Neural progenitor cell (in vitro differentiated cells): ENCODE results near the gene GCSH. TPM values are rescaled to one million over a fixed set of nuclear protein-coding genes. Genes with fewer than 3 reads are reported as not detected.
A peak's percentile ranks its signal among the peaks of the same experiment; 100 is the strongest.

Experiments
- DNase-seq: peaks from one replicate; pipeline ENCODE4 v3.0.0-alpha.2; 2016; ENCODE audit warnings: low spot score
- H2AFZ ChIP-seq: fragments of 200-600 bp; sonication (generic); replicated peaks from 2 replicates; pipeline ENCODE4 v1.6.1; 2016; ENCODE audit warnings: antibody characterized with exemption
- H3F3A ChIP-seq: fragments of 200-600 bp; sonication (generic); 2 replicates; pipeline ENCODE4 v1.6.1; 2016; ENCODE audit warnings: antibody characterized with exemption, low read depth
- H3K27ac ChIP-seq: fragments of 200-600 bp; sonication (generic); 2 replicates; pipeline ENCODE4 v1.5.1; 2016; ENCODE audit warnings: mild to moderate bottlenecking
- H3K27me3 ChIP-seq: fragments of 200-600 bp; sonication (generic); 2 replicates; pipeline ENCODE4 v1.6.1; 2016; ENCODE audit warnings: mild to moderate bottlenecking, moderate library complexity
- H3K36me3 ChIP-seq: fragments of 200-600 bp; sonication (generic); 2 replicates; pipeline ENCODE4 v1.5.1; 2016
- H3K4me1 ChIP-seq: fragments of 200-600 bp; sonication (generic); 2 replicates; pipeline ENCODE4 v1.6.1; 2016; ENCODE audit warnings: mixed run types
- H3K4me2 ChIP-seq: fragments of 200-600 bp; sonication (generic); 2 replicates; pipeline ENCODE4 v1.6.1; 2016
- H3K4me3 ChIP-seq: fragments of 200-600 bp; sonication (generic); 2 replicates; pipeline ENCODE4 v1.5.1; 2016
- H3K79me2 ChIP-seq: fragments of 200-600 bp; sonication (generic); 2 replicates; pipeline ENCODE4 v1.6.1; 2016; ENCODE audit warnings: low read depth
- H3K9ac ChIP-seq: fragments of 200-600 bp; sonication (generic); 2 replicates; pipeline ENCODE4 v1.6.1; 2016
- H3K9me3 ChIP-seq: fragments of 200-600 bp; sonication (generic); 2 replicates; pipeline ENCODE4 v1.5.1; 2016; ENCODE audit warnings: low read depth
- H4K20me1 ChIP-seq: fragments of 200-600 bp; sonication (generic); 2 replicates; pipeline ENCODE4 v1.6.1; 2016; ENCODE audit warnings: low read depth
- H3K27ac Mint-ChIP-seq: 3 replicates; pipeline ENCODE4 v1.8.0; 2021; ENCODE audit warnings: mixed read lengths
- H3K27me3 Mint-ChIP-seq: 2 replicates; pipeline ENCODE4 v1.8.0; 2022; ENCODE audit warnings: low read depth, mild to moderate bottlenecking, inconsistent platforms, moderate library complexity, mixed read lengths; ENCODE audit not compliant: insufficient read depth
- H3K36me3 Mint-ChIP-seq: 3 replicates; pipeline ENCODE4 v1.8.0; 2021; ENCODE audit warnings: mixed read lengths
- H3K4me1 Mint-ChIP-seq: 3 replicates; pipeline ENCODE4 v1.8.0; 2021; ENCODE audit warnings: mixed read lengths
- H3K4me3 Mint-ChIP-seq: 3 replicates; pipeline ENCODE4 v1.8.0; 2021; ENCODE audit warnings: mild to moderate bottlenecking, moderate library complexity, mixed read lengths
- H3K9me3 Mint-ChIP-seq: 3 replicates; pipeline ENCODE4 v1.8.0; 2020; ENCODE audit warnings: mixed read lengths
- CTCF ChIP-seq: fragments of 200-600 bp; sonication (generic); IDR thresholded peaks from 2 replicates; pipeline ENCODE4 v1.5.1; 2017; ENCODE audit warnings: antibody characterized with exemption, mild to moderate bottlenecking
- EZH2 ChIP-seq: fragments of 200-600 bp; sonication (generic); IDR thresholded peaks from 2 replicates; pipeline ENCODE4 v1.6.1; 2017; ENCODE audit warnings: antibody characterized with exemption, mild to moderate bottlenecking, moderate library complexity
- EZH2phosphoT487 ChIP-seq: fragments of 200-600 bp; sonication (generic); IDR thresholded peaks from 2 replicates; pipeline ENCODE4 v1.6.1; 2017; ENCODE audit warnings: antibody characterized with exemption
- total RNA-seq: library from RNA; depleted of rRNA; stranded (reverse); fragments of >200 nt; gene quantifications from 2 replicates; pipeline ENCODE4 v1.2.3, GENCODE V29; 2015; ENCODE audit warnings: low replicate concordance

Gene GCSH
- total RNA-seq, 1 donor from 2014 or later = 235 TPM

GRCh38 chr16:81127051-81127450 lies 30.9 kb upstream of the GCSH start:
- H3K4me1 Mint-ChIP-seq = no peaks in the 10 kb centered on the region
- Histone ChIP-seq H3K4me1 (no peaks in the 10 kb centered on the region), H3F3A (no peaks in the 10 kb centered on the region), H3K27ac (no peak overlapping the region), H3K27me3 (no peaks in the 10 kb centered on the region), H2AFZ (no peak overlapping the region), H3K79me2 (no peaks in the 10 kb centered on the region), H4K20me1 (no peaks in the 10 kb centered on the region), H3K36me3 (no peaks in the 10 kb centered on the region), H3K4me2 (no peak overlapping the region), H3K4me3 (no peak overlapping the region), H3K9ac (no peak overlapping the region), H3K9me3 (no peaks in the 10 kb centered on the region)
- no peak for DNase-seq
- peaks cover 3% of the 10 kb centered on the region for H3K27me3 Mint-ChIP-seq
- no peak overlapping the region for H3K4me3 Mint-ChIP-seq
- no peak for TF ChIP-seq EZH2phosphoT487
- TF ChIP-seq EZH2 = no peak
- TF ChIP-seq CTCF = no peak
- no peaks in the 10 kb centered on the region for H3K9me3 Mint-ChIP-seq
- H3K27ac Mint-ChIP-seq = no peak overlapping the region
- H3K36me3 Mint-ChIP-seq = no peaks in the 10 kb centered on the region

GRCh38 chr16:81123092-81123852 lies 27.1 kb upstream of the GCSH start:
- DNase-seq = no peak
- Mint-ChIP-seq H3K4me1 (peaks cover 8% of the 10 kb centered on the region), H3K9me3 (no peaks in the 10 kb centered on the region), H3K4me3 (no peak overlapping the region), H3K27ac (peak overlapping the region; percentile 24), H3K27me3 (peaks cover 6% of the 10 kb centered on the region), H3K36me3 (no peaks in the 10 kb centered on the region)
- Histone ChIP-seq H3K36me3 (no peaks in the 10 kb centered on the region), H3K9ac (no peak overlapping the region), H3K9me3 (no peaks in the 10 kb centered on the region), H3K4me1 (no peaks in the 10 kb centered on the region), H3K4me2 (no peak overlapping the region), H3F3A (no peaks in the 10 kb centered on the region), H4K20me1 (no peaks in the 10 kb centered on the region), H3K27me3 (no peaks in the 10 kb centered on the region), H3K27ac (no peak overlapping the region), H2AFZ (no peak overlapping the region), H3K4me3 (no peak overlapping the region), H3K79me2 (no peaks in the 10 kb centered on the region)
- TF ChIP-seq EZH2 = no peak
- TF ChIP-seq EZH2phosphoT487 = no peak
- TF ChIP-seq CTCF = no peak

- Histone ChIP-seq H2AFZ (no peak overlapping the region), H3K4me1 (no peaks in the 10 kb centered on the region), H3K36me3 (no peaks in the 10 kb centered on the region), H3F3A (no peaks in the 10 kb centered on the region), H3K79me2 (no peaks in the 10 kb centered on the region), H3K9ac (no peak overlapping the region), H3K27ac (no peak overlapping the region), H3K4me3 (no peak overlapping the region), H3K27me3 (no peaks in the 10 kb centered on the region), H3K9me3 (no peaks in the 10 kb centered on the region), H4K20me1 (no peaks in the 10 kb centered on the region), H3K4me2 (no peak overlapping the region)
- TF ChIP-seq CTCF = no peak
- TF ChIP-seq EZH2phosphoT487 = no peak
- no peak for TF ChIP-seq EZH2
- Mint-ChIP-seq H3K4me1 (peaks cover 8% of the 10 kb centered on the region), H3K27ac (no peak overlapping the region), H3K36me3 (no peaks in the 10 kb centered on the region), H3K27me3 (peaks cover 7% of the 10 kb centered on the region), H3K4me3 (no peak overlapping the region), H3K9me3 (no peaks in the 10 kb centered on the region)
- no peak for DNase-seq
Measured at GRCh38 chr16:81121474-81121990, 25.3 kb upstream of the GCSH start.
